DOHH2 (cell line): ENCODE results near the gene AQP12A.

Experiments used
- H3F3A ChIP-seq: fragments of 200-600 bp; sonication (generic), shearing (Covaris generic); 2 replicates; pipeline ENCODE4 v1.6.0; 2016; ENCODE audit warnings: antibody characterized with exemption, mild to moderate bottlenecking; ENCODE audit not compliant: control insufficient read depth, insufficient read depth
- H3K27ac ChIP-seq: fragments of 200-600 bp; sonication (generic); 2 replicates; pipeline ENCODE4 v1.5.1; 2014; ENCODE audit warnings: low read depth, mild to moderate bottlenecking, low read length, moderate library complexity
- H3K27me3 ChIP-seq: fragments of 200-600 bp; sonication (generic); 2 replicates; pipeline ENCODE4 v1.6.1; 2014; ENCODE audit warnings: mild to moderate bottlenecking, low read length, mixed read lengths; ENCODE audit not compliant: control insufficient read depth
- H3K36me3 ChIP-seq: fragments of 200-600 bp; sonication (generic); 2 replicates; pipeline ENCODE4 v1.6.1; 2014; ENCODE audit warnings: mild to moderate bottlenecking, low read length, moderate library complexity, mixed read lengths; ENCODE audit not compliant: control insufficient read depth
- H3K4me1 ChIP-seq: fragments of 200-600 bp; sonication (generic); 2 replicates; pipeline ENCODE4 v1.6.1; 2014; ENCODE audit warnings: mild to moderate bottlenecking, low read length, mixed read lengths; ENCODE audit not compliant: control insufficient read depth
- H3K4me2 ChIP-seq: fragments of 200-600 bp; sonication (generic); 2 replicates; pipeline ENCODE4 v1.6.0; 2014; ENCODE audit warnings: mild to moderate bottlenecking, low read length, moderate library complexity
- H3K4me3 ChIP-seq: fragments of 200-600 bp; sonication (generic); 2 replicates; pipeline ENCODE4 v1.5.1; 2014; ENCODE audit warnings: mild to moderate bottlenecking, low read length, mixed read lengths
- H3K79me2 ChIP-seq: fragments of 200-600 bp; sonication (generic); 2 replicates; pipeline ENCODE4 v1.6.1; 2014; ENCODE audit warnings: mild to moderate bottlenecking, low read length, mixed read lengths; ENCODE audit not compliant: control insufficient read depth
- H3K9me2 ChIP-seq: fragments of 200-600 bp; sonication (generic); replicated peaks from 2 replicates; pipeline ENCODE4 v1.6.1; 2014; ENCODE audit warnings: mild to moderate bottlenecking, low read length, mixed read lengths; ENCODE audit not compliant: control insufficient read depth
- H3K9me3 ChIP-seq: fragments of 200-600 bp; sonication (generic); 2 replicates; pipeline ENCODE4 v1.6.1; 2014; ENCODE audit warnings: antibody characterized with exemption, low read length, mixed read lengths; ENCODE audit not compliant: control insufficient read depth, insufficient read depth
- H4K20me1 ChIP-seq: fragments of 200-600 bp; sonication (generic); 2 replicates; pipeline ENCODE4 v1.6.0; 2014; ENCODE audit warnings: low read depth, mild to moderate bottlenecking, antibody characterized with exemption, low read length, moderate library complexity; ENCODE audit not compliant: control insufficient read depth, insufficient read depth
- CTCF ChIP-seq: fragments of 200-600 bp; sonication (generic); IDR thresholded peaks from one replicate; pipeline ENCODE4 v1.5.1; 2014; ENCODE audit warnings: antibody characterized with exemption, mild to moderate bottlenecking, low read depth, low read length; ENCODE audit not compliant: poor library complexity, severe bottlenecking
- EZH2phosphoT487 ChIP-seq: fragments of 200-600 bp; sonication (generic); IDR thresholded peaks from 2 replicates; pipeline ENCODE4 v1.6.1; 2017; ENCODE audit warnings: borderline replicate concordance, mild to moderate bottlenecking, antibody characterized with exemption, low read length, moderate library complexity, mixed read lengths

Gene AQP12A

GRCh38 chr2:240644859-240645301, 46.8 kb upstream of the AQP12A start:
- peaks cover 9% of the 10 kb centered on the region; the same call in 1 of the 2 replicates for H3K27me3 ChIP-seq

GRCh38 chr2:240645346-240645745, 46.3 kb upstream of the AQP12A start:
- H3F3A ChIP-seq, result no peaks in the 10 kb centered on the region
- peaks cover 9% of the 10 kb centered on the region; the same call in 1 of the 2 replicates for H3K27me3 ChIP-seq
- TF ChIP-seq CTCF (no peak), EZH2phosphoT487 (no peak)
- H4K20me1 ChIP-seq, result no peaks in the 10 kb centered on the region
- H3K27ac ChIP-seq, result no peak overlapping the region
- H3K9me2 ChIP-seq, result no peaks in the 10 kb centered on the region
- H3K9me3 ChIP-seq, result peaks cover 8% of the 10 kb centered on the region; the same call in 1 of the 2 replicates
- no peak overlapping the region for H3K4me3 ChIP-seq
- no peaks in the 10 kb centered on the region for H3K79me2 ChIP-seq
- no peak overlapping the region for H3K4me2 ChIP-seq
- no peaks in the 10 kb centered on the region for H3K4me1 ChIP-seq
- H3K36me3 ChIP-seq, result no peaks in the 10 kb centered on the region

More at GRCh38 chr2:240644859-240645301, 46.8 kb upstream of the AQP12A start:
- H4K20me1 ChIP-seq, result no peaks in the 10 kb centered on the region
- no peaks in the 10 kb centered on the region for H3K9me2 ChIP-seq
- no peaks in the 10 kb centered on the region for H3K79me2 ChIP-seq
- H3K4me1 ChIP-seq, result no peaks in the 10 kb centered on the region
- H3F3A ChIP-seq, result no peaks in the 10 kb centered on the region
- TF ChIP-seq CTCF, result no peak
- no peak for TF ChIP-seq EZH2phosphoT487
- H3K27ac ChIP-seq, result no peak overlapping the region
- no peaks in the 10 kb centered on the region for H3K36me3 ChIP-seq
- H3K4me3 ChIP-seq, result no peak overlapping the region
- peaks cover 8% of the 10 kb centered on the region; the same call in 1 of the 2 replicates for H3K9me3 ChIP-seq
- H3K4me2 ChIP-seq, result no peak overlapping the region

GRCh38 chr2:240645801-240646175, 45.9 kb upstream of the AQP12A start:
- Histone ChIP-seq H3K27ac (no peak overlapping the region), H3K27me3 (peaks cover 9% of the 10 kb centered on the region; the same call in 1 of the 2 replicates), H4K20me1 (no peaks in the 10 kb centered on the region), H3K9me2 (no peaks in the 10 kb centered on the region), H3F3A (no peaks in the 10 kb centered on the region), H3K9me3 (peaks cover 8% of the 10 kb centered on the region; the same call in 1 of the 2 replicates), H3K4me1 (no peaks in the 10 kb centered on the region), H3K4me2 (no peak overlapping the region), H3K4me3 (no peak overlapping the region), H3K36me3 (no peaks in the 10 kb centered on the region), H3K79me2 (no peaks in the 10 kb centered on the region)
- TF ChIP-seq EZH2phosphoT487 (no peak), CTCF (no peak)
